ENCODE results near the gene FAH. TPM values are rescaled to one million over a fixed set of nuclear protein-coding genes. Genes with fewer than 3 reads are reported as not detected.

FAH gene
- total and polyA plus RNA-seq, 2 experiments from 2014 or later, result 16.3 to 20.3 TPM

DNA sequence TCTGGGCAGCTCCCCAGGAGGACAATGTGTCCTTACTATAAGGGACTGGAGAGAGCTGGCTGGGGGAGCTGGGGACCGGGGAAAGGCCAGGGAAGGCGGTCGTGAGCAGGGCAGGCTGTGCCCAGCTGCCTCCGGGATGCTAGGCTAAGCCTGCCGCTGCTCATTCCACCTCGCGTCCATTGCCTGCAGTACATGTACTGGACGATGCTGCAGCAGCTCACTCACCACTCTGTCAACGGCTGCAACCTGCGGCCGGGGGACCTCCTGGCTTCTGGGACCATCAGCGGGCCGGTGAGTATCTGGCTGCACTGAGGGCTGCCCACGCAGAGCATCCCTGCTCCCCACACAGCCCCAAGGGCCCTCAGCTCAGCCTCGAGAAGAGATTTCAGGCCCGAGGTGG, 27.1 kb downstream of the FAH start:
- no peak for TF ChIP-seq NANOG (IDR thresholded peaks at IDR 0.05; ENCODE audit: borderline replicate concordance)
- TF ChIP-seq ZNF331 (CRISPR knock-in tag; IDR thresholded peaks at IDR 0.05; ENCODE audit: low read depth), result no peak
- no peak for TF ChIP-seq POLR2AphosphoS5 (IDR thresholded peaks at IDR 0.05; ENCODE audit: low read depth)
- no peak for TF ChIP-seq CREB1 (CRISPR knock-in tag; IDR thresholded peaks at IDR 0.05; ENCODE audit: low read depth)
- TF ChIP-seq, protein P1, sequence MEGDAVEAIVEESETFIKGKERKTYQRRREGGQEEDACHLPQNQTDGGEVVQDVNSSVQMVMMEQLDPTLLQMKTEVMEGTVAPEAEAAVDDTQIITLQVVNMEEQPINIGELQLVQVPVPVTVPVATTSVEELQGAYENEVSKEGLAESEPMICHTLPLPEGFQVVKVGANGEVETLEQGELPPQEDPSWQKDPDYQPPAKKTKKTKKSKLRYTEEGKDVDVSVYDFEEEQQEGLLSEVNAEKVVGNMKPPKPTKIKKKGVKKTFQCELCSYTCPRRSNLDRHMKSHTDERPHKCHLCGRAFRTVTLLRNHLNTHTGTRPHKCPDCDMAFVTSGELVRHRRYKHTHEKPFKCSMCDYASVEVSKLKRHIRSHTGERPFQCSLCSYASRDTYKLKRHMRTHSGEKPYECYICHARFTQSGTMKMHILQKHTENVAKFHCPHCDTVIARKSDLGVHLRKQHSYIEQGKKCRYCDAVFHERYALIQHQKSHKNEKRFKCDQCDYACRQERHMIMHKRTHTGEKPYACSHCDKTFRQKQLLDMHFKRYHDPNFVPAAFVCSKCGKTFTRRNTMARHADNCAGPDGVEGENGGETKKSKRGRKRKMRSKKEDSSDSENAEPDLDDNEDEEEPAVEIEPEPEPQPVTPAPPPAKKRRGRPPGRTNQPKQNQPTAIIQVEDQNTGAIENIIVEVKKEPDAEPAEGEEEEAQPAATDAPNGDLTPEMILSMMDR (conservative IDR thresholded peaks at IDR 0.05; ENCODE audit: low read depth in 2 of 2), result no peak
- TF ChIP-seq, protein P2, sequence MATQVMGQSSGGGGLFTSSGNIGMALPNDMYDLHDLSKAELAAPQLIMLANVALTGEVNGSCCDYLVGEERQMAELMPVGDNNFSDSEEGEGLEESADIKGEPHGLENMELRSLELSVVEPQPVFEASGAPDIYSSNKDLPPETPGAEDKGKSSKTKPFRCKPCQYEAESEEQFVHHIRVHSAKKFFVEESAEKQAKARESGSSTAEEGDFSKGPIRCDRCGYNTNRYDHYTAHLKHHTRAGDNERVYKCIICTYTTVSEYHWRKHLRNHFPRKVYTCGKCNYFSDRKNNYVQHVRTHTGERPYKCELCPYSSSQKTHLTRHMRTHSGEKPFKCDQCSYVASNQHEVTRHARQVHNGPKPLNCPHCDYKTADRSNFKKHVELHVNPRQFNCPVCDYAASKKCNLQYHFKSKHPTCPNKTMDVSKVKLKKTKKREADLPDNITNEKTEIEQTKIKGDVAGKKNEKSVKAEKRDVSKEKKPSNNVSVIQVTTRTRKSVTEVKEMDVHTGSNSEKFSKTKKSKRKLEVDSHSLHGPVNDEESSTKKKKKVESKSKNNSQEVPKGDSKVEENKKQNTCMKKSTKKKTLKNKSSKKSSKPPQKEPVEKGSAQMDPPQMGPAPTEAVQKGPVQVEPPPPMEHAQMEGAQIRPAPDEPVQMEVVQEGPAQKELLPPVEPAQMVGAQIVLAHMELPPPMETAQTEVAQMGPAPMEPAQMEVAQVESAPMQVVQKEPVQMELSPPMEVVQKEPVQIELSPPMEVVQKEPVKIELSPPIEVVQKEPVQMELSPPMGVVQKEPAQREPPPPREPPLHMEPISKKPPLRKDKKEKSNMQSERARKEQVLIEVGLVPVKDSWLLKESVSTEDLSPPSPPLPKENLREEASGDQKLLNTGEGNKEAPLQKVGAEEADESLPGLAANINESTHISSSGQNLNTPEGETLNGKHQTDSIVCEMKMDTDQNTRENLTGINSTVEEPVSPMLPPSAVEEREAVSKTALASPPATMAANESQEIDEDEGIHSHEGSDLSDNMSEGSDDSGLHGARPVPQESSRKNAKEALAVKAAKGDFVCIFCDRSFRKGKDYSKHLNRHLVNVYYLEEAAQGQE (IDR thresholded peaks at IDR 0.05; ENCODE audit: unreplicated experiment), result no peak
- no peak for TF ChIP-seq JUNB (IDR thresholded peaks at IDR 0.05; ENCODE audit: unreplicated experiment)
- TF ChIP-seq STAT1 (IDR thresholded peaks at IDR 0.05; ENCODE audit: unreplicated experiment), result no peak
- TF ChIP-seq EZH2 (IDR thresholded peaks at IDR 0.05; ENCODE audit: low read depth, unreplicated experiment), result no peak
- no peak for TF ChIP-seq EZH2phosphoT487 (IDR thresholded peaks at IDR 0.05; ENCODE audit: unreplicated experiment)
- TF ChIP-seq, protein P3, sequence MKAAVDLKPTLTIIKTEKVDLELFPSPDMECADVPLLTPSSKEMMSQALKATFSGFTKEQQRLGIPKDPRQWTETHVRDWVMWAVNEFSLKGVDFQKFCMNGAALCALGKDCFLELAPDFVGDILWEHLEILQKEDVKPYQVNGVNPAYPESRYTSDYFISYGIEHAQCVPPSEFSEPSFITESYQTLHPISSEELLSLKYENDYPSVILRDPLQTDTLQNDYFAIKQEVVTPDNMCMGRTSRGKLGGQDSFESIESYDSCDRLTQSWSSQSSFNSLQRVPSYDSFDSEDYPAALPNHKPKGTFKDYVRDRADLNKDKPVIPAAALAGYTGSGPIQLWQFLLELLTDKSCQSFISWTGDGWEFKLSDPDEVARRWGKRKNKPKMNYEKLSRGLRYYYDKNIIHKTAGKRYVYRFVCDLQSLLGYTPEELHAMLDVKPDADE (IDR thresholded peaks at IDR 0.05), result no peak
- no peak for TF ChIP-seq ZNF114 (CRISPR knock-in tag; IDR thresholded peaks at IDR 0.05)
- TF ChIP-seq, protein P4, sequence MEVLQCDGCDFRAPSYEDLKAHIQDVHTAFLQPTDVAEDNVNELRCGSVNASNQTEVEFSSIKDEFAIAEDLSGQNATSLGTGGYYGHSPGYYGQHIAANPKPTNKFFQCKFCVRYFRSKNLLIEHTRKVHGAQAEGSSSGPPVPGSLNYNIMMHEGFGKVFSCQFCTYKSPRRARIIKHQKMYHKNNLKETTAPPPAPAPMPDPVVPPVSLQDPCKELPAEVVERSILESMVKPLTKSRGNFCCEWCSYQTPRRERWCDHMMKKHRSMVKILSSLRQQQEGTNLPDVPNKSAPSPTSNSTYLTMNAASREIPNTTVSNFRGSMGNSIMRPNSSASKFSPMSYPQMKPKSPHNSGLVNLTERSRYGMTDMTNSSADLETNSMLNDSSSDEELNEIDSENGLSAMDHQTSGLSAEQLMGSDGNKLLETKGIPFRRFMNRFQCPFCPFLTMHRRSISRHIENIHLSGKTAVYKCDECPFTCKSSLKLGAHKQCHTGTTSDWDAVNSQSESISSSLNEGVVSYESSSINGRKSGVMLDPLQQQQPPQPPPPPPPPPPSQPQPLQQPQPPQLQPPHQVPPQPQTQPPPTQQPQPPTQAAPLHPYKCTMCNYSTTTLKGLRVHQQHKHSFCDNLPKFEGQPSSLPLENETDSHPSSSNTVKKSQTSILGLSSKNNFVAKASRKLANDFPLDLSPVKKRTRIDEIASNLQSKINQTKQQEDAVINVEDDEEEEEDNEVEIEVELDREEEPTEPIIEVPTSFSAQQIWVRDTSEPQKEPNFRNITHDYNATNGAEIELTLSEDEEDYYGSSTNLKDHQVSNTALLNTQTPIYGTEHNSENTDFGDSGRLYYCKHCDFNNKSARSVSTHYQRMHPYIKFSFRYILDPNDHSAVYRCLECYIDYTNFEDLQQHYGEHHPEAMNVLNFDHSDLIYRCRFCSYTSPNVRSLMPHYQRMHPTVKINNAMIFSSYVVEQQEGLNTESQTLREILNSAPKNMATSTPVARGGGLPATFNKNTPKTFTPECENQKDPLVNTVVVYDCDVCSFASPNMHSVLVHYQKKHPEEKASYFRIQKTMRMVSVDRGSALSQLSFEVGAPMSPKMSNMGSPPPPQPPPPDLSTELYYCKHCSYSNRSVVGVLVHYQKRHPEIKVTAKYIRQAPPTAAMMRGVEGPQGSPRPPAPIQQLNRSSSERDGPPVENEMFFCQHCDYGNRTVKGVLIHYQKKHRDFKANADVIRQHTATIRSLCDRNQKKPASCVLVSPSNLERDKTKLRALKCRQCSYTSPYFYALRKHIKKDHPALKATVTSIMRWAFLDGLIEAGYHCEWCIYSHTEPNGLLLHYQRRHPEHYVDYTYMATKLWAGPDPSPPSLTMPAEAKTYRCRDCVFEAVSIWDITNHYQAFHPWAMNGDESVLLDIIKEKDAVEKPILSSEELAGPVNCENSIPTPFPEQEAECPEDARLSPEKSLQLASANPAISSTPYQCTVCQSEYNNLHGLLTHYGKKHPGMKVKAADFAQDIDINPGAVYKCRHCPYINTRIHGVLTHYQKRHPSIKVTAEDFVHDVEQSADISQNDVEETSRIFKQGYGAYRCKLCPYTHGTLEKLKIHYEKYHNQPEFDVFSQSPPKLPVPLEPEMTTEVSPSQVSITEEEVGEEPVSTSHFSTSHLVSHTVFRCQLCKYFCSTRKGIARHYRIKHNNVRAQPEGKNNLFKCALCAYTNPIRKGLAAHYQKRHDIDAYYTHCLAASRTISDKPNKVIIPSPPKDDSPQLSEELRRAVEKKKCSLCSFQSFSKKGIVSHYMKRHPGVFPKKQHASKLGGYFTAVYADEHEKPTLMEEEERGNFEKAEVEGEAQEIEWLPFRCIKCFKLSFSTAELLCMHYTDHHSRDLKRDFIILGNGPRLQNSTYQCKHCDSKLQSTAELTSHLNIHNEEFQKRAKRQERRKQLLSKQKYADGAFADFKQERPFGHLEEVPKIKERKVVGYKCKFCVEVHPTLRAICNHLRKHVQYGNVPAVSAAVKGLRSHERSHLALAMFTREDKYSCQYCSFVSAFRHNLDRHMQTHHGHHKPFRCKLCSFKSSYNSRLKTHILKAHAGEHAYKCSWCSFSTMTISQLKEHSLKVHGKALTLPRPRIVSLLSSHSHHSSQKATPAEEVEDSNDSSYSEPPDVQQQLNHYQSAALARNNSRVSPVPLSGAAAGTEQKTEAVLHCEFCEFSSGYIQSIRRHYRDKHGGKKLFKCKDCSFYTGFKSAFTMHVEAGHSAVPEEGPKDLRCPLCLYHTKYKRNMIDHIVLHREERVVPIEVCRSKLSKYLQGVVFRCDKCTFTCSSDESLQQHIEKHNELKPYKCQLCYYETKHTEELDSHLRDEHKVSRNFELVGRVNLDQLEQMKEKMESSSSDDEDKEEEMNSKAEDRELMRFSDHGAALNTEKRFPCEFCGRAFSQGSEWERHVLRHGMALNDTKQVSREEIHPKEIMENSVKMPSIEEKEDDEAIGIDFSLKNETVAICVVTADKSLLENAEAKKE (CRISPR knock-in tag; IDR thresholded peaks at IDR 0.05), result no peak
- H3K4me1 ChIP-seq (ENCODE audit: insufficient read depth), result no peaks in the 10 kb centered on the region
- no peaks in the 10 kb centered on the region for H3K9me2 ChIP-seq (ENCODE audit: insufficient read depth)
- no peaks in the 10 kb centered on the region for H3K79me2 ChIP-seq (replicated peaks; ENCODE audit: insufficient read depth)
- Mint-ChIP-seq H3K27ac (no peak overlapping the region), H3K27me3 (ENCODE audit: insufficient read depth, low read depth, poor library complexity) (peaks cover 1% of the 10 kb centered on the region), H3K4me1 (no peaks in the 10 kb centered on the region), H3K36me3 (ENCODE audit: low read depth) (peaks cover 18% of the 10 kb centered on the region), H3K9me3 (no peaks in the 10 kb centered on the region), H3K4me3 (no peak overlapping the region)
- no peak overlapping the region for H3K4me3 ChIP-seq
- no peak for ATAC-seq
- H4K20me1 ChIP-seq (replicated peaks; ENCODE audit: insufficient read depth), result no peaks in the 10 kb centered on the region
- no peak overlapping the region for H3K27ac ChIP-seq (ENCODE audit: low read depth)
- no peak overlapping the region for H3K4me2 ChIP-seq
- no peaks in the 10 kb centered on the region for H3F3A ChIP-seq (replicated peaks; ENCODE audit: low read depth)
- no peak for DNase-seq (ENCODE audit: low spot score)
- no peak overlapping the region for H2AFZ ChIP-seq
- no peaks in the 10 kb centered on the region; the same call in 1 of the 2 replicates for H3K36me3 ChIP-seq (ENCODE audit: insufficient read depth)
- H3K27me3 ChIP-seq (ENCODE audit: insufficient read depth), result no peaks in the 10 kb centered on the region
